ENCODE data around the gene IFIT2.
"Not testable (repeated sequence)": the region's sequence is repeated elsewhere in the genome, so short reads cannot be mapped to it uniquely, and the experiment has no call there.

IFIT2 gene

DNA sequence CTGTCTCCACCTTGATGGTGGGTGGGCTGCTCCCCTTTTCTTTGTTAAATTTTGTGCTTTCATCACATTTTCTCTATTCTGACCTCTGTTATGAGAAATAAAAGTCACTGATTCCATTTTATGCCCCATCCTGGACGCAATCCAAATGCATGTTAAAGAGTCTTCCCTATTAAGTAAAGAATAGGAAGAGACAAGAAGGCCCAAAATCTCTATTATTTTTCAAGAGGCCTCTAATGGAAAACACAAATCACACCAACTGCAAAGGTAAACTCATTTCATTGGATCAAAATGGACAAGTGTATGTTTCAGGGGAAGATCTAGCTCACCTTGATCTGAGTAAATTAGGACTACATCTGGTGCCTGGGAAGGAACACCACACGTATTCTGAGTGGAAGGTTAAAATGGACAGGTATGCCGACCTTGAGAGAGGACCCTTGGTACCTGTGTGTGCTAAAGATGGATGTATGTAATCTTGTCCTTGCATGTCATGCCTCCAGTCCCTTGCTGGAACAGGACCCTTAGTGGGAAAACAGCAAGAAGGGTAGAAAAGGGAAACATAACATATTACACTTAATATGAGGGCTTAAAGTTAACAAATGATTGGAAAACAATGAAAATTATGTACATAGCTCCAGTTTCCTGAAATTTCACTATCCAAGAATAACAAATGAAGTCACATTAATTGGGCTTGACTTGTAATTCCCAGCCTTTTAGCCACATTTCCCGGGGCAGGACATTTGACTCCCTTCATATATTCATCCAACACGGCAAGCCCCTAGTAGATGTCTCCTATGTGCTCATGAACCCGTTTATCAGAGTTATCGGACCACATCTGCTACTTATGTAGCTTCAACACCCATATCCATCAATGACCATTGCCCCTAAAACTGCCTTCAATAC is 7.6 kb downstream of the IFIT2 start:
- no peak for DNase-seq

DNA sequence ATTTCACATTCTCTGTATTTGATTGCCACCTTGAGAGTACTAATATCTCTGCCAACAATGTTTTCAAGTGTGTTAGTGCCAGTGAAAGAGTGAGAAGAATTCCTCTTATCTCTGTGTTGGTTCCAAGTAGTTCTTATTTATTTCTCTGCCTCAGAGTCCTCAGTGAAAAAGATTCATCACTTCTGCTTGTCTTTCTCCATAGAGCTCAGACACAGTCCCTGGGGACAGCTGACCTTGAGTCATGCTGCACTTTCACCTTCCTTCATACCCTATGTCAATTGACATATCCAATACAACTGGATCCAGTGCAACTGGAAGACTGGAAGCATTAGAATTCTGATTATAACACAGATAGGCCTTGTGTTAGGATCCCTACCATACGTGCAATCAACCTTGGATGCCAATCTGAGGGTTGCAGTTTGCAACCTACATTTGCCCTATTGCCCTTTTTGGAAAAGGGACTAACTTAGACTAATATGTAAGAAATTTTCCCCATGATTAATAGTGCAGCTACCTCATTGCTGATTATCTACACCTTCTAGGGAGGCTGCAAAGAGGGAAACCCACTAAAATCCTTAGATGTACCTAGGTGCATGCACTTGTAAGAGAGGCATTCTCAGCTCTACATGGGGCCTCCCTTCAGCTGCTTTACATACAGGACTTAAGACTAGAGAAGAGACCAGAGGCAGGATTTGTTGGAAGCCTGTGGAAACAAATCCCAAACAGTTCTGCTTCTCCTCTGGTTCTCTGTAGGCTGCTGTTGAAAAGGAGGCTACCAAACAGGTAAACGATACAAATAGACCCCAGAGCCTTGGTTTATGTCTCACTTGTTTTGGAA is 8.4 kb downstream of the IFIT2 start:
- DNase-seq: no peak

DNA sequence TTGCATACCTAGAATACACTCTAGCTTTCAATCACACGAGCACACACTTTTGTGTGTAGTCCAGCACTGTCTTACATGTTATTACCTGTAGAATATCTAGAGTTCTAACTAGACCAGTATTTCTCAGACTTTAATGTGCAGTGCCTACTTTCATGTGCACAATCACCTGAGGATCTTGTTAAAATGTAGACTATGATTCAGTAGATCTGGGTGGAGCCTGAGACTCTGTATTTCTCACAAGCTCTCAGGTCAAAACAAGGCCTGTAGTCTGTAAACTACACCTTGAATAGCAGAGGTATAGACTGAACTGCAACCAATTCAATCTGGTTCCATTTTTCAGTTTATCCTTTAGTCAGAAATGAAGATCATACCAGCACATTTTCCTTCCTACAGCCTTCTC is 11.1 kb downstream of the IFIT2 start:
- no peak for DNase-seq

DNA sequence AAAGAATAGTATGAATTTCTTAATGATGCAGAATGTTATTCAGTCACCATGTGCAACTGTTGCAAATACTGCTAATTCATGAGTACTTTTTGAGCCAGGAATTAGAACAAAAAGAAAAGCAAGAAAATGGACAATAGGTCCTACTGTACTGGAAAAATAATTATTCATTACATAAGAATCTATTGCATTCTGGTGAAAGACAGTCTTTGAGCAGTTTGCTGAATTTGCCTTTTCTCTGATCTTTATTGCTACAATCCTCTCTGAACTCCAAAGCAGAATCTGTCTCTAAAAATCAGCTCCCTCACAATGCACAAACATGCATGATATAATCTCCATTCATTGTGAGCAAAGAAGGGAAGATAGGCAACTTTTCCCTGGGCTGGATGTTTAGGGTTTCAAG is 12.8 kb downstream of the IFIT2 start:
- DNase-seq: no peak

DNA sequence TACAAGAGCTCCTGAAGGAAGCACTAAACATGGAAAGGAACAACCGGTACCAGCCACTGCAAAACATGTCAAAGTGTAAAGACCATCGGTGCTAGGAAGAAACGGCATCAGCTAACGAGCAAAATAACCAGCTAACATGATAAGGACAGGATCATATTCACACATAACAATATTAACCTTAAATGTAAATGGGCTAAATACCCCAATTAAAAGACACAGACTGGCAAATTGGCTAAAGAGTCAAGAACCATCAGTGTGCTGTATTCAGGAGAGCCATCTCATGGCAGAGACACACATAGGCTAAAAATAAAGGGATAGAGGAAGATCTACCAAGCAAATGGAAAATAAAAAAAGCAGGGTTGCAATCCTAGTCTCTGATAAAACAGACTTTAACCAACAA is 16.2 kb downstream of the IFIT2 start:
- not testable (repeated sequence) for DNase-seq

DNA sequence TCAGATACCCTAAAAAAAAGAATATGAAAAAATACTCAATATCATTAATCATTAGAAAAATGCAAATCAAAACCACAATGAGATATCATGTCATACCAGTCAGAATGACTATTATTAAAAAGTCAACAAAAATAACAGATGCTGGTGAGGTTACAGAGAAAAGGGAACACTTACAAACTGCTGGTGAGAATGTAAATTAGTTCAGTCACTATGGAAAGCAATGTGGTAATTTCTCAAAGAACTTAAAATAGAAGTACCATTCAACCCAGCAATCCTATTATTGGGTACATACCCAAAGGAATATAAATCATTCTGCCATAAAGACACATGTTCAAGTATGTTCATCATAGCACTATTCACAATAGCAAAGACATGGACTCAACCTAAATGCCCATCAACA is 23.2 kb downstream of the IFIT2 start:
- DNase-seq: not testable (repeated sequence)

DNA sequence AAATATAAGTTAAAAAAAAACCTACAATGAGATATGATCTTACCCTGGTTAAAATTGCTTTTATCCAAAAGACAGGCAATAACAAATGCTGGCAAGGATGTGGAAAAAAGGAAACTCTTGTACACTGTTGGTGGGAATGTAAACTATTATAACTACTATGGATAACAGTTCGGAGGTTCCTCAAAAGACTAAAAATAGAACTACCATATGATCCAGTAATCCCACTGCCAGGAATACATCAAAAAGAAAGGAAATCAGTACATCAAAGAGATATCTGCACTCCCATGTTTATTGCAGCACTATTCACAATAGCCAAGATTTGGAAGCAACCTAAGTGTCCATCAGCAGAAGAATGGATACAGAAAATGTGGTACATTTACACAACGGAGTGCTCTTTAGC is 24.0 kb downstream of the IFIT2 start:
- DNase-seq: not testable (repeated sequence)

DNA sequence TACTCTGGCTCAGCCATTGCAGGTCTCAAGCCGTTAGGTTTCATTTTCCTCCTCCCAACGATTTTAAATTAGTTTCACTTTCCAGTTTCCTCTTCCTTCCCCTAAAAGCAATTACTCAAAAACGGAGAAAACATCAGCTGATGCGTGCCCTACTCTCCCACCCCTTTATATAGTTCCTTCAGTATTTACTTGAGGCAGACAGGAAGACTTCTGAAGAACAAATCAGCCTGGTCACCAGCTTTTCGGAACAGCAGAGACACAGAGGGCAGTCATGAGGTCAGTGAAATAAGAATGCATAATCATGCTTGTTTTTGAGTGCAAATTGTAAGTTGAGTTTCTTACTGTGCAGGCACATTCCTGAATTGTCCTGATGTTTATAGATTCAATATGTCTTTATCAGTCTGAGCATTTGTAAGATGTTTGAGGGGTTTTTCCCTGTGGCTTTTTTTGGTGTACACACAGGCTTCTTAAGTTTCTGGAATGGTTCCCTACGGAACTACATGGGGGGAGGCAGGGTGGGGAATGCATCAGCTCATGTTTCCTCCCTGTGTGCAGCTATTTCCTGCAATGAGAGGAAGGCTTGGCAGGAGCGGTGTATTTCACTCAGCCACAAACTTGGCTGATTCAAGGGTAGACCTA is 26.1 kb downstream of the IFIT2 start, which contains the start of gene IFIT3:
Gene IFIT3 (plus strand): TSS at position 195 of the 639 bp plus-strand sequence. CDS start 77 bp downstream, at position 272.
- DNase-seq: peak; percentile 15

DNA sequence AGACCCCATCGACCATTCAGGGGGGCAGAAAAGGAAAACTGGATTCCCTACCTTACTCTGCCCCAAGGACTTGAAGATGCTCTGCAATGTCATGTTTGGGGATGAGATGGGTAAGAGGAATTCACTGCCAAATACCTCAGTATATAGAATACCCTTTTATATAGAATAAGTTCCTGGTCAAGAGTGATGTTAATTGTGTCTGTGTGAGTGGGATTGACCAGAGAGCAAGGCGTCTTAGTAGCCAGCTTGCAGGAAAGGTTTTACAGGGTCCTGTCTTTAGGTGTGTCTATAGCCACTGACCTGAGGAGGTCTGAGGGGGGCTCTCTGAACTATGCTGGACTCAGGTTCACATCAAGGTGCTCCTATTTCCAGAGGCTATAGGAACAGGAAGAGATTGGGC is 27.3 kb downstream of the IFIT2 start:
- DNase-seq: no peak

DNA sequence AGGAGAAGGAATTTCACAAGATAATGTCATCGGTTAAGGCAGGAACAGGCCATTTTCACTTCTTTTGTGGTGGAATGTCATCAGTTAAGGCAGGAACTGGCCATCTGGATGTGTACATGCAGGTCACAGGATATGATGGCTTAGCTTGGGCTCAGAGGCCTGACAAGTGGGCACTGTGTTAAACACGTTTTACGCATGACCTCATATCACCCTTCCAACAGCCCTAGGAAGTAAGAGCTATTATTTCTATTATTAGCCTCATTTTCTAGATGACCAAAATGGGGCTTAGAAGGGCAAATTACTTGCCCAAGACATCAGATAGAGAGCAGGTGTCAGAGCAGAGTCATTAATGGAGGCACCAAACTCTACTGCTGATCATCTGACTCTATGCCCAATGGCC is 28.2 kb downstream of the IFIT2 start:
- DNase-seq: not testable (repeated sequence)

DNA sequence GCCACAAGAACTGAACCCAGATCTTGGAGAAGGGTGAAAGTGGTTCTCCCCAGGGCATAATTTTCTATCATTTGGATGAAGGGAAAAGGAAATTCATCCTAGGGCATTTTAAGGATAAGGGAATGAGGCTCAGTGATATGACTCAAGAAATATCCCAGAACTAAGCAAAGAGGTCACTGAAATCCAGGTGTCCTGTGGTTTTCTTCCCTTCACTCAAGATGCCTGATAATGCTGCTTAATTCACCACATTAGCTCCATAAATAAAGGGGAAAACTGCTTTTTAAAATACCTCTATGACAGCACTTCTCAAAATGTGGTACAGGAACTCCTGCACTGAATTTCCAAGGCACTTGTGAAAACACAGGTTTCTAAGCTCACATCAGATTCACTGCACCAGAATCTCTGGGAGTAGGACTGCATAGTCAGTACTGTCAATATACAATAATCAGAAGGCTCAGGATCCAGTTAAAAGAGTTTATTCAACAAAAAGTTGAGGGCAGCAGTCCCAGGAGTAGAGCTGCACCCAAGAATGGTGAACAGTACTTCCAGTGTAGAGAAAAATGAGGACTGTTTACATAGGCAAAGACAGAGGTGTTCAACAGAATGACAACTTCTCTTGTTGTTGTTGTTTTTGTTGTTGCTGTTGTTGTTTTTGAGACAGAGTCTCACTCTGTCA is 28.8 kb downstream of the IFIT2 start:
- no peak for DNase-seq

DNA sequence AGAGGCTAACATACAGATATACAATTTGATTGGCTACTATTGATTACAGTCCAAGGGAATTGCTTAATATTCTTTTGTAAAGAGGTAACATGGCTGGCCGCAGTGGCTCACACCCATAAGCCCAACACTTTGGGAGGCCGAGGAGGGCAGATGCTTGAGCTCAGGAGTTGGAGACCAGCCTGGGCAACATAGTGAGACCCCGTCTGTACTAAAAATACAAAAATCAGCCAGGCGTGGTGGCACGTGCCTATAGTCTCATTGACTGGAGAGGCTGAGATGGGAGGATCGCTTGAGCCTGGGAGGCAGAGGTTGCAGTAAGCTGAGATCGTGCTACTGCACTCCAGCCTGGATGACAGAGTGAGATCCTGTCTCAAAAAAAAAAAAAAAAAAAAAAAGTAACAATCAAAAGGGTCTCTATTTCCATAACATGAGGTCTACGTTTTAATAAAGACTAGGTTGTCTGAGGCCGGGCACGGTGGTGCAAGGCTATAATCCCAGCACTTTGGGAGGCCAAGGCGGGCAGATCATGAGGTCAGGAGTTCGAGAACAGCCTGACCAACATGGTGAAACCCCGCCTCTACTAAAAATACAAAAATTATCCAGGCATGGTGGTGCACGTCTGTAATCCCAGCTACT is 29.8 kb downstream of the IFIT2 start:
- DNase-seq: not testable (repeated sequence)

DNA sequence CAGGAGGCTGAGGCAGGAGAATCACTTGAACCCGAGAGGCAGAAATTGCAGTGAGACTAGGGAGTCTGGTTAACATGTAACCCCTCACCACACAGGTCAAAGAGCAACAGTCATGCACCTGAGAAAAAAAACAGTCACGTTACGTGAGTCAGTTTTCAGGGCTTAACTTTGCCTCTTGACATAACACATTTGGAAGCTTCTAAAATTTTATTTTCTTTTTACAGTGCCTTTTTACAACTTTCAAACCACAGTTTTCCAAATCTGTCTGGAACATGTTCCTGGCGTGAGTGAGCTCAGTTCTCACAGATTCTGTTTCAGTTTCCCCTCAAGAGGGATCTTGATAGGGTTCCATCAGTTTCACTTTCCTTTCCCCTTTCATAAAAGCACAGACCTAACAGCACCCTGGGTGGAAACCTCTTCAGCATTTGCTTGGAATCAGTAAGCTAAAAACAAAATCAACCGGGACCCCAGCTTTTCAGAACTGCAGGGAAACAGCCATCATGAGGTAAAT is 30.3 kb downstream of the IFIT2 start:
- DNase-seq: no peak

DNA sequence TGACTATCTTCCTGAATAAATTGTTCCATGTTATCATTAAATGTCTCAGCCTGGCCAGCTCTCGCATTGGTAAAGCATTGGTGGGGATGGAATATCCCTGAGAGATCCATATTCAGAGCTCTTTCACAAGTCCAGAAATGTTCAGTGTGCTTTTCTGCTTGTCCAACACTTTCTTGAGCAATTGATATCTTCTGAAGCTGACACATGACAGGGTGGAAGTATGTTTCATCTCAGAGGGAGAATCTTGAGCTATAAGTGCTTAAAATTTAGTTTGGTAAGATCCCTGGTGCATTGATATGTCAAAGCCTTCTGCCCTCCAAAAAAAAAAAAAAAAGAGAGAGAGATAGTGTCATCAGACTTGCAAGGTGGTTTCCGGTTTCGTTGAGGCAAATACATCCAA is 33.4 kb downstream of the IFIT2 start:
- DNase-seq: no peak

DNA sequence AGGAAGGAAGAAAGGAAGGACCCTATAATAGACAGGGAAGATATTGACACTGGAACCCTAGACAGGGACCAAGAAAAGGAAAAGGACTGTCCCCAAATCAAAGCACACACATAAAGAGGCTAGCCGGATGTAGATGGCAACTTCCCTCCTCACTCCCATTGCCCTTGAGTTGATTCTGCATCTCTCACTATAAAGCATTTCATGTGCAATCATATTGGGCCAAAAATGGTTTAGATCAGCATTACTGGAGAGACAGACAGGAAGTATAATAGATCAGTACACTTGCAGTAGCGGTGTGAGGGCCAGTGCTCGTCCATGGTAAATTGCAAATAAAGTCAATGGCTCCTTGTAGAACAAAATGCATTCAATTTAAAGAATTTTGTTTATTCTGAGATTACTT is 34.4 kb downstream of the IFIT2 start:
- DNase-seq: no peak

DNA sequence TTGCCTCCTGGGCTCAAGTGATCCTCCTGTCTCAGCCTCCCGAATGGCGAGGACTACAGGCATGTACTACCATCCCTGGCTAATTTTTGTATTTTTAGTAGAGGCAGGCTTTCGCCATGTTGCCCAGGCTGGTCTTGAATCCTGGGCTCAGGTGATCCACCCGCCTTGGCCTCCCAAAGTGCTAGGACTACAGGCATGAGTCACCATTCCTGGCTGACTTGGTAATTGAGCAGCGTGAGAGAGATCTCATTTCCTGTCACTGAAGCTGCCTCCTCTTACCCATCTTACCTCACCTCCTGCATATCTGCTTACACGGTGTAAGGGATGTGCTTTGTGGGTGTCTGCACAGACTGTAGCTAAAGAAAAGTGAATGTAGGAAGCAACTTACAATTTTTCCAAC is 35.6 kb downstream of the IFIT2 start:
- DNase-seq: no peak

DNA sequence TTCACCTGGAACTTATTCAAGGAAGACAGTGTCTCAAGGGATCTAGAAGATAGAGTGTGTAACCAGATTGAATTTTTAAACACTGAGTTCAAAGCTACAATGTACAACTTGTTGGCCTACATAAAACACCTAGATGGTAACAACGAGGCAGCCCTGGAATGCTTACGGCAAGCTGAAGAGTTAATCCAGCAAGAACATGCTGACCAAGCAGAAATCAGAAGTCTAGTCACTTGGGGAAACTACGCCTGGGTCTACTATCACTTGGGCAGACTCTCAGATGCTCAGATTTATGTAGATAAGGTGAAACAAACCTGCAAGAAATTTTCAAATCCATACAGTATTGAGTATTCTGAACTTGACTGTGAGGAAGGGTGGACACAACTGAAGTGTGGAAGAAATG is 36.9 kb downstream of the IFIT2 start:
- DNase-seq: no peak

DNA sequence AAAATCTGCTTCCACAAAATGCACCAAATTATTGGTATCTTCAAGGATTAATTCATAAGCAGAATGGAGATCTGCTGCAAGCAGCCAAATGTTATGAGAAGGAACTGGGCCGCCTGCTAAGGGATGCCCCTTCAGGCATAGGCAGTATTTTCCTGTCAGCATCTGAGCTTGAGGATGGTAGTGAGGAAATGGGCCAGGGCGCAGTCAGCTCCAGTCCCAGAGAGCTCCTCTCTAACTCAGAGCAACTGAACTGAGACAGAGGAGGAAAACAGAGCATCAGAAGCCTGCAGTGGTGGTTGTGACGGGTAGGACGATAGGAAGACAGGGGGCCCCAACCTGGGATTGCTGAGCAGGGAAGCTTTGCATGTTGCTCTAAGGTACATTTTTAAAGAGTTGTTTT is 38.0 kb downstream of the IFIT2 start:
- no peak for DNase-seq

DNA sequence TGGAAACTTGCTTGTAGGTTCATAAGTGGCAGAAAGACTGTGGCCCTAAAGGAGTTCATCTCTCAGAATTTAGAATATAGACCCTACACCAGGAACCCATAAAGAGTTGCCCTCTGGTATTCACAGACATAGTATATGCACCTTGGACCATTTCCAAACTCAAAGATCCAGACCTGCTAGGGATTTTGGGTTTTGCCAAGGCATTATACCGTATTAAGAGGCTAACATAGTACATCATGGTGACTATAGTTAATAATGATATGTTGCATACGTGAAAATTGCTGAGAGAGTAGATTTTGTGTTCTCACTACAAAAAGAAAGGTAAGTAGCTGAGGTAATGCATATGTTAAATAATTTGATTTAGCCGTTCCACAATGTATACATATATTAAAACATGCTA is 39.8 kb downstream of the IFIT2 start:
- no peak for DNase-seq

DNA sequence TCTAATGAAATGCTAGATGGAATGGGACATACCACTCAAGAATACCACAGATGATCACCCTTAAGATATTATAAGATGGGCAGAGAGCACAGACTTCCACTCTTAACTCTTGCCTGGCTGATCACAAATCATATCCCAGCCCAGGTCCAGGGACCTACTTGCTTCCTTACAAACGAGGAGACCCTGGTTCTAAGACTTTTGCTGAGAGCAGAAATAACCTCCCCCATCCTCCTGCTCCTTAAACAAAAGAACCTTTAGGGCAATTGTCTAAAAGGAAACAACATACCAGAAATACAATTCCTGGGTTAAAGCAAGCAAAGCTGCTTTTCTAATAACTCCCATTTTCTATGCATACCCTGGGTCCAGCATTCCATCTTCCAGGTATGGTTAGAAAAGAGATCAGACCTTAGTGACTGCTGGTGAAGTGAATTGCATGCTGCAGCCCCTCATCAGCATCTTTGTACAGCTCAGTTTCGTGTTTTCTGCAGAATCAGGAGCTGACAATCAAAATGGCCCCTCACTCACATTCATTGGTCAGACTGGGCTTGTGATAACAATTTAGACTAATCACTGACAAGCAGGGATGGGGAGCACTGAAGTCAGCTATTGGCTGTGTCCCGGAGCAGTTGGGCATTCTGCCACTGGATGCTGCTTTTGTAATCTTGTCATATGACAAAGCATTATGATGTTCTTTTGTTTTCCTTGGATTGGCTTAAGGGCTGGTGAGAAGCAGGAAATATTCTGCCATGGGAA is 40.5 kb downstream of the IFIT2 start:
- DNase-seq: no peak

DNA sequence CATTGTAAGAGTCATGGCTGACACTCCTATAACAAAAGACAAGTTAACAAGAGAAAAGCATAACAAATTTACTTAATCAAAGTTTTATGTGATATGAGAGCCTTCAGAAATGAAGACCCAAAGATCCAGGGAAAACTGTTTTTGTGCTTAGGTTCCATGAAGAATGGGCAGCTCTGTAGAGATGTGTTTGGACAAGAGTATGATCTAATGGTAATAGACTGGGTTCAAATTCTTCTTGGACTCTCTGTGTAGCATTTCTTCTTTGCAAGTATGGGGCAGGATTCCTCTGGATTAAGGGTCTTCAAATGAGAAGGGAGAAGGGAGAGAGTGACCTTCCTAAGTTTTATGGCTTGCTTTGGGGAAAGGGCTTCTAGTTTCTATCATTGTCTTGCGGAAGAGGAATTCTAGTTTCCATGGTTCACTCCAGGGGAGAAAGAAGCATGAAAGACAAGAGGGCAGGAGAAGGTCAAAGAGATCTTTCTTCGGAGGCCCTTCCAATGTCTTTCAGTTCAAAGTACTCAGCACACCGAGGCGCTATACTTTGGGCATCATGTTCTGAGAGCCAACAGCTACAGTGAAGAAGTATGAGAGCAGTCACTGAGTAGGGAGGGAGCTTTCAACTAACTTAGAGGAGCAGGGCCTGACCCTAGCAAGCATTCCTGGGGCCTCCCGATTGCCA is 41.4 kb downstream of the IFIT2 start:
- no peak for DNase-seq
